Psoas muscle (tissue), 8 donors: ENCODE measurements around the gene DNAJC17. TPM values are rescaled to one million over a fixed set of nuclear protein-coding genes. Genes with fewer than 3 reads are reported as not detected.
A peak's percentile ranks its signal among the peaks of the same experiment; 100 is the strongest.

Experiments
- ATAC-seq, 4 donors: fragments of 200-7000 bp; cut with Tn5 transposase; one replicate each; pipeline ENCODE4 v1.9.1; 2020; ENCODE audit warnings: moderate library complexity in 3 of 4, mild to moderate bottlenecking in 2 of 4
- DNase-seq, 2 donors: peaks; one replicate each; pipeline ENCODE4 v3.0.0-alpha.2; 2020
- H3K27ac ChIP-seq: fragments of 200-600 bp; one replicate; pipeline ENCODE4 v1.8.0; 2022
- H3K27me3 ChIP-seq, 3 donors: fragments of 200-600 bp in 1 of 3; one replicate each; pipeline versions ENCODE4 v1.6.1 to v1.8.0; 2013 to 2022; ENCODE audit warnings: low read length in 2 of 3, mild to moderate bottlenecking in 2 of 3, moderate library complexity in 1 of 3; ENCODE audit not compliant: insufficient read depth in 3 of 3
- H3K36me3 ChIP-seq, 2 donors: fragments of 200-600 bp in 1 of 2; one replicate each; pipeline versions ENCODE4 v1.6.1 to v1.8.0; 2013 to 2022; ENCODE audit warnings: low read depth in 1 of 2, mild to moderate bottlenecking in 1 of 2, moderate library complexity in 1 of 2; ENCODE audit not compliant: insufficient read depth in 1 of 2
- H3K4me1 ChIP-seq: fragments of 200-600 bp; one replicate; pipeline ENCODE4 v1.8.0; 2022
- H3K4me3 ChIP-seq: fragments of 200-600 bp; one replicate; pipeline ENCODE4 v1.8.0; 2022; ENCODE audit warnings: mild to moderate bottlenecking
- H3K9me3 ChIP-seq: fragments of 200-600 bp; one replicate; pipeline ENCODE4 v1.8.0; 2022
- WGBS, 3 donors: extraction: QIAGEN DNeasy Blood & Tissue Kit; methylation state at CpG; one replicate each; pipeline versions ENCODE4 v1.1.6 to v1.1.7; 2013; 5-methylcytosine and 5-hydroxymethylcytosine counted together
- intact Hi-C, 2 donors: fragments of 100-400 bp; cut with DNase I; formaldehyde crosslinking; loops; one replicate each; pipeline versions ENCODE4 v1.11.0 to v1.14.2; 2022
- polyA plus RNA-seq, 3 donors: library from polyadenylated mRNA; stranded (reverse); fragments of 200-250 nt; gene quantifications; one replicate each; pipeline ENCODE4 v1.2.3, GENCODE V29; 2013
- total RNA-seq, 4 donors: library from RNA; stranded (reverse); fragmentation: NEBNext Ultra II Directional in 2 of 4; extraction: Animal tissue kit (Norgen Biotek cat#: 25700) in 2 of 4; gene quantifications; one replicate each; pipeline versions ENCODE4 v1.2.1 to v1.2.4, GENCODE V29; 2021 to 2023
- TF ChIP-seq, protein P1 (sequence below): fragments of 200-600 bp; IDR thresholded peaks from one replicate; pipeline ENCODE4 v1.8.0; 2022; ENCODE audit warnings: antibody characterized with exemption
- donor health status: healthy with polysubstance abuse.
- donor health status: DM: no; HTN: no; CAD: no; lungs with moderate emphysema.
- donor health status: Bipolar disorder and iron deficiency.
- donor health status: healthy.
- donor health status: DM: yes; HTN: yes; CAD: no.
- donor health status: DM: no; HTN: no; CAD: no.
- donor health status: DM: no; HTN: no; CAD: no.
- donor health status: DM: yes; HTN: yes; CAD: no.

Gene DNAJC17
- total and polyA plus RNA-seq, 7 donors = 8.9 to 32.4 (median 16.6) TPM

DNA sequence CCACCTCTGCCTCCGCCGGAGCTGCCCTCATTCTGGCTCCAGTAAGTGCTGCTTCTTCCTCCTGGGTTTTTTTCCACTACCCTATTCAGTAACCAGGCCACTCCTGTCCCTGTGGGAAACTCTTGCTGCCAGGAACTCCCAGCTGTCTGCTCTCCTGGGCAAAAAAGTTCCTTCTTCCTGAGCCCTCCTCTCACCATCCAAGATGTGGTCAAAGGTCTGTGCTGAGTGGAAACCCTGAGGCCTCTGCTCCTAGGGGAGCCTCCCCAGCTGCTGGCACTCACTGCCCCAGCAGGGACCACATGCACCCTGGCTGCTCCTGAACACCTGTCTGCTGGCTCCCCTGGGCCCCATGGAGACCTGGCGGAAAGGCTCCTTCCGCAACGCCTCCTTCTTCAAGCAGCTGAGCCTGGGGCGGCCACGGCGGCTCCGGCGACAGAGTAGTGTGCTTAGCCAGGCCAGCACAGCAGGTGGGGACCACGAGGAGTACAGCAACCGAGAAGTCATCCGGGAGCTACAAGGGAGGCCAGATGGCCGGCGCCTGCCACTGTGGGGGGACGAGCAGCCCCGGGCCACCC lies 37.0 kb downstream of the DNAJC17 start:
- WGBS, 3 donors = 61 to 77% (median 68%) methylated on average over 17 of the region's 17 CpGs
- Histone ChIP-seq H3K36me3 (peaks cover 7 to 61% of the 10 kb centered on the region in 2 donors), H3K9me3 (no peaks in the 10 kb centered on the region), H3K4me3 (no peak overlapping the region), H3K4me1 (no peaks in the 10 kb centered on the region), H3K27me3 (no peaks in the 10 kb centered on the region), H3K27ac (no peak overlapping the region)
- DNase-seq = no peak
- no peak for ATAC-seq
- TF ChIP-seq, protein P1, sequence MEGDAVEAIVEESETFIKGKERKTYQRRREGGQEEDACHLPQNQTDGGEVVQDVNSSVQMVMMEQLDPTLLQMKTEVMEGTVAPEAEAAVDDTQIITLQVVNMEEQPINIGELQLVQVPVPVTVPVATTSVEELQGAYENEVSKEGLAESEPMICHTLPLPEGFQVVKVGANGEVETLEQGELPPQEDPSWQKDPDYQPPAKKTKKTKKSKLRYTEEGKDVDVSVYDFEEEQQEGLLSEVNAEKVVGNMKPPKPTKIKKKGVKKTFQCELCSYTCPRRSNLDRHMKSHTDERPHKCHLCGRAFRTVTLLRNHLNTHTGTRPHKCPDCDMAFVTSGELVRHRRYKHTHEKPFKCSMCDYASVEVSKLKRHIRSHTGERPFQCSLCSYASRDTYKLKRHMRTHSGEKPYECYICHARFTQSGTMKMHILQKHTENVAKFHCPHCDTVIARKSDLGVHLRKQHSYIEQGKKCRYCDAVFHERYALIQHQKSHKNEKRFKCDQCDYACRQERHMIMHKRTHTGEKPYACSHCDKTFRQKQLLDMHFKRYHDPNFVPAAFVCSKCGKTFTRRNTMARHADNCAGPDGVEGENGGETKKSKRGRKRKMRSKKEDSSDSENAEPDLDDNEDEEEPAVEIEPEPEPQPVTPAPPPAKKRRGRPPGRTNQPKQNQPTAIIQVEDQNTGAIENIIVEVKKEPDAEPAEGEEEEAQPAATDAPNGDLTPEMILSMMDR = no peak
- intact Hi-C loops = no loop called here

DNA sequence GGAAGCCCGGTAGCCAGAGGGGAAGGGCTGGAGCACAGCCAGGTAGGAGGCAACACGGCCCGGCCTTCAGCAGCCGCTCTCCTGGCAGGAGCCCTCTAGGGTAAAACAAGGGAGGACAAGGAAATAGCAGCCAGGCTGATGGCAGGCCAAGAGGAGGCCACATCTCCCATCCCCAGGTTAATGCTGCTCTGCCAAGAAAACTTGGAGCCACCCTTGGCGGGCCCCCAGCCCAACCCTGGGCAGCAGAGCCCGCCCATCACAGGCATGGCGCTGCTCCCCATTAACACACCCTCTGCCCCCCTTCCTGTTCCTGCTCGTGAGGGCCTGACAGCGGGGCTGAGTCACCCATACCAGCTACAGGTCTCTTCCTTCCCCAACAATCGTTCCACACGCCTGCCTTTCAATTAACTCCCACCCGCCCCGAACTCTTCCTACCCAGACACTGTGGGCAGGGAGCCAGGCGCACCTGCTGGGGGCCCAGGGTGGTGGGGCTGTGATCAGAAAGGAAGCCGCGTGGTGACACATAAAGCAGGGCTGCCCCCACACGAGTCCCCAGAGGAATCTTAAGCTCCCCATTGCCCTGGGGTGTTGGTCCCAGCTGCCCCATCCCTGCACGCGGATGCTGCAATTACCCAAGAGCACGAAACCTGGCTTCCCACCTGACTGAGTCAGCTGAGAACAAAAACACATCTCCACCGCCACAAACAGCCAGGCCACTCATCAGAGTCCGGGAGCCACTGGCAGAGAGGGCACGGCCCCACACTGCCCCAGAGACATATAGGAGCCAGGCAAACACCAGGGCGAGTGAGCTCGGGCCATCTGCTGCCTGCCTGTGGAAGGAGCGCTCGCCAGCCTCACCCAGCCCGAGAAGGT lies 37.8 kb downstream of the DNAJC17 start, which contains the start of gene C15orf62:
C15orf62 (plus strand) TSS at position 707 of the 873 bp plus-strand sequence. CDS start 516 bp downstream, outside the sequence.
- peaks cover 6% of the 10 kb centered on the region for H3K4me1 ChIP-seq
- H3K9me3 ChIP-seq = no peaks in the 10 kb centered on the region
- intact Hi-C loops = no loop called here
- no peaks in the 10 kb centered on the region for H3K27me3 ChIP-seq
- WGBS, 3 donors = 69 to 75% (median 73%) methylated on average over 25 to 28 of the region's 28 CpGs
- peaks cover 4 to 54% of the 10 kb centered on the region in 2 donors for H3K36me3 ChIP-seq
- no peak within 1 kb of the TSS for H3K4me3 ChIP-seq
- DNase-seq = peak in 1 of 2 donors; percentile 43
- H3K27ac ChIP-seq = peak within 1 kb of the TSS; percentile 36
- ATAC-seq = no peak
- TF ChIP-seq, protein P1 = no peak

DNA sequence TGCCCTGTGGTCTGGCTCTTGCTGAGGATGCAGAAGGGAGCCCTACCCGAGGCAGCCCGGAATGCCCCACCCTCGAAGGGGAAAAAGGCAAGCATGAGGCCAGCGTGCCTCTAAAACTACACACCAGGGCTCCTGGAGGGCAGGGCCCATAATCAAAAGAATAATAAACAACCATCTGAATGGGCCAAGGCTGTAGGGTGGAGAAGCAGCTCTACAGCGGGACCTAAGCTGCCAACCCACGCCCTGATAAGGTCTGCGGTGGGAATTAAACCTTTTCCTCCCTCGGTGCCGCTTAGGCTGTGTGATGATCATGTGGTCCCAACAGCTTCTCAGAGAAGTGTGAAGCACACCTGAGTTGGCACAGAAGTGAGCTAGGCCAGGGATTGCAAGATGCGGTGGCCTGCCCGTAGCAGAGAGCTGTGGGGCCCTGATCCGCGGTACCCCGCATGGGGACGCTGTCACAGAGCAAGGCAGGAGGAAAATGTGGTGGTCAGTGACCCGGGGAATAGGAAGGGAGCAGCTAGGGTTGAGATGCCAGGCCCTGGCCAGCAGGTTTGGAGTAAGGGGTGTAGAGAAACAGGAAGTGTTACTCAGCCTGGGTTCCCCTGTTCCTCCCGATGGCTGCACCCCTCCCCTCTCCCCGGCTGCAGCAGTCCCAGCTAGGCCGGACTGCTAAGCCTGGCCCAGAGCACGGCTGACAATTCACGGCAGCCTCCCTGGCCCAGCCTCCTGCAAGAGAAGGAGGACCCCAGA lies 38.6 kb downstream of the DNAJC17 start:
- intact Hi-C loops = no loop called here
- Histone ChIP-seq H3K4me1 (peaks cover 13% of the 10 kb centered on the region), H3K27ac (peak overlapping the region; percentile 36), H3K9me3 (no peaks in the 10 kb centered on the region), H3K36me3 (peaks cover 2 to 46% of the 10 kb centered on the region in 2 donors), H3K27me3 (no peaks in the 10 kb centered on the region), H3K4me3 (no peak overlapping the region)
- no peak for DNase-seq
- ATAC-seq = no peak
- TF ChIP-seq, protein P1 = no peak
- 75 to 86% (median 82%) methylated on average over 19 to 21 of the region's 21 CpGs for WGBS, 3 donors

DNA sequence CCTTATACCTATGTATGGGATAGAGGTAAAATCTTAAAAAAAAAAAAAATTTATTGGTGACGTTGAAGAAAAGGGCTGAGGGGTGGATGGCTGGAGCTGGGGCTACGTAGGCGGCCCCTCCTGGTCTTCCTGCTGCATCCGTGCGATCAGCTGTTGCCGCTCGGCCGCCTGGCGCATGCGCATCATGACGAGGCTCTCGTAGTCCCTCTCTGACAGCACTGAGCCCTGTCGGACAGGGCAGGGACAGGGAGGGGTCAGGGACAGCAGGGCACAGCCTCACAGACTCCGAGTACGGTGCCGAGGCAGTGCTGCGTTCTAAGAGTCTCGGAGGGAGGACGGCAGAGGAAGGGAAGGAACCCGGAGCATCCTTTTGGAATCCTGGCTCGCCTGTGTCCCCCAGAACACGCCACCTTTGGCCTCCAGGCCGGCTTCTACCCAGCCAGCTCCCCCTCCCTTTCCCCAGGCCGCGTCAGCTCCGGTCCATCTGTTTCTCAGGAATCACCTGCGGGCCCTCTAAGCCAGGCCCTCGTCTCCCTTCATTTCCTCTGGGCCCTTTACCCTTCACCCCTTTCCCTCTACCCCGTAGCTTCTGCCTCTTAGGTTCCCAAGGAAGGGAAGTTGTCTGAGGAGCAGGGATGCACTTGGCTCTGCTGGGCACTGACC lies 39.3 kb downstream of the DNAJC17 start:
- no peak for ATAC-seq
- intact Hi-C loops = no loop called here
- TF ChIP-seq, protein P1 = no peak
- peaks cover 16% of the 10 kb centered on the region for H3K4me1 ChIP-seq
- H3K9me3 ChIP-seq = no peaks in the 10 kb centered on the region
- DNase-seq = no peak
- peaks cover 0 to 38% of the 10 kb centered on the region in 2 donors for H3K36me3 ChIP-seq
- H3K4me3 ChIP-seq = no peak overlapping the region
- H3K27me3 ChIP-seq = no peaks in the 10 kb centered on the region
- H3K27ac ChIP-seq = no peak overlapping the region
- WGBS, 3 donors = 83 to 90% (median 88%) methylated on average over 26 to 29 of the region's 29 CpGs
